Measurements from ENCODE around the gene DNAH17.

- TF ChIP-seq CTCF (IDR thresholded peaks at IDR 0.05; ENCODE audit: extremely low read depth in 1 of 2, insufficient read depth in 1 of 2, low read depth in 1 of 2, low read length in 2 of 2), result no peak
- TF ChIP-seq EZH2 (IDR thresholded peaks at IDR 0.05; ENCODE audit: borderline replicate concordance, low read depth, low read length, severe bottlenecking), result no peak
- TF ChIP-seq POLR2AphosphoS5 (IDR thresholded peaks at IDR 0.05; ENCODE audit: insufficient read depth, low read depth, low read length), result no peak
- no peak for TF ChIP-seq MAX (IDR thresholded peaks at IDR 0.05; ENCODE audit: insufficient read depth, insufficient read length)
Measured at GRCh38 chr17:78485290-78486168, 91.7 kb downstream of the DNAH17 start.

Measured in endothelial cell of umbilical vein (primary cell).